PC-9 (cell line): ENCODE results near the gene FAM81B.

ENCODE experiments used
- CTCF ChIP-seq: fragments of 200-600 bp; sonication (generic); conservative IDR thresholded peaks from 2 replicates; pipeline ENCODE4 v1.6.1; 2017; ENCODE audit warnings: mixed run types, antibody characterized with exemption, mild to moderate bottlenecking, moderate library complexity
- EZH2 ChIP-seq: fragments of 200-600 bp; sonication (generic); IDR thresholded peaks from 2 replicates; pipeline ENCODE4 v1.8.0; 2017; ENCODE audit warnings: antibody characterized with exemption, low read depth

- TF ChIP-seq CTCF: no peak
- TF ChIP-seq EZH2: no peak
These were observed 5.8 kb upstream of the FAM81B start for GRCh38 chr5:95385334-95385733.
